UCSD-AML1 (cell line): ENCODE measurements around the gene RNF152.
"Not testable (repeated sequence)": the region's sequence is repeated elsewhere in the genome, so short reads cannot be mapped to it uniquely, and the experiment has no call there.

Experiments used
- DNase-seq: peaks from one replicate; lab custom pipeline; 2025; ENCODE audit not compliant: unreplicated experiment; lab: John Stamatoyannopoulos, UW

The RNF152 gene

DNA sequence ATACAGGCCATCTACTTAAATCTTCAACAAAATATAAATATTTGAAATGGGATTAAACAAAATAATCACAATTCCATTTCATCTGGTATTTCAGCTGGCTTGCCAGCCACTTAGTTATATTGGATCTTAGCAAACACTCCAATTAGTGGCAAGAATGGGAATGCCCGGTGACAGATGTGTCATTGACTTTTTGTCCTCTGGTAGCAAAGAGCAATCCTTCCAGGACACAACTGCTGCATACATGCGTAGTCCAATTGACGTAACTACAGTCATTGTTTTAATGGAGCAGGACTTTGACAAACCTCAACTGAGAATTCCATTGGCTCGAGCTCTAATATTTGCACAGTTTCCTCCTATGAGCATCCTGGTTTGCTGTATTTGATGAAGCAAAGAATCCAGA lies 69.9 kb downstream of the RNF152 start:
- DNase-seq = no peak

DNA sequence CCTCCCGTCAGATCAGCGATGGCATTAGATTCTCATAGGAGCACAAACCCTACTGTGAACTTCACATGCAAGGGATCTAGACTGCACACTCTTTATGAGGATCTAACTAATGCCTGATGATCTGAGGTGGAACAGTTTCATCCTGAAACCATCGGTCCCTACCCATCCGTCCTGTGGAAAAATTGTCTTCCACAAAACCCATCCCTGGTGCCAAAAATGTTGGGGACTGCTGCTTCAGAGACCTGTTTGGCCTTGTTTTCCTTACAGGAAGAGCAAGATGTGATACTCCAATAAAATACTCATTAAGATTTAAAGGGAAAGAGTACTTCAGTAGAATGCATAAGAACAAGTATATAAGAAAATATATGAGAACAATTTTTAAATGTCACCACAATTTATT lies 71.1 kb downstream of the RNF152 start:
- no peak for DNase-seq

- no peak for DNase-seq
These were observed 71.9 kb downstream of the RNF152 start for GRCh38 chr18:61820882-61821281.

GRCh38 chr18:61817086-61817485 lies 75.7 kb downstream of the RNF152 start:
- no peak for DNase-seq

GRCh38 chr18:61815885-61816470 lies 76.8 kb downstream of the RNF152 start:
- no peak for DNase-seq

DNA sequence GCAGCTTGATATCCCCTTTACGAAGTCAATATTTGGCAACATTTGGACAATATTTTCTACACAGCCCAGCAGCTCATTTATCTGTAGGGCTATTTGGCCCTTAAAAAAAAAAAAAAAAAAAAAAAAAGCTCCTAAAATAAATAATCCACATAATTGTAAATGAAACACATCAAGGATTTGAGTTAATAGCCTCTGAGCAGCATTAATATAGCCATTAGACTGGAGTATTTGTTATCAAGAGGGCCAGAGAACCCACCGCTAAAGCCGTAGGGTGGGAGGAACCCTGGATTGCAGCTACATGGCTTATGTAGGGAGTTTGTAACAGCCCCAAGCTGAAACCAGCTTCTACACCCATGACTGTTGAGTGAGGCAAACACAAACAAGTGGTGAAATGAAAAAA lies 84.5 kb downstream of the RNF152 start:
- DNase-seq = no peak

DNA sequence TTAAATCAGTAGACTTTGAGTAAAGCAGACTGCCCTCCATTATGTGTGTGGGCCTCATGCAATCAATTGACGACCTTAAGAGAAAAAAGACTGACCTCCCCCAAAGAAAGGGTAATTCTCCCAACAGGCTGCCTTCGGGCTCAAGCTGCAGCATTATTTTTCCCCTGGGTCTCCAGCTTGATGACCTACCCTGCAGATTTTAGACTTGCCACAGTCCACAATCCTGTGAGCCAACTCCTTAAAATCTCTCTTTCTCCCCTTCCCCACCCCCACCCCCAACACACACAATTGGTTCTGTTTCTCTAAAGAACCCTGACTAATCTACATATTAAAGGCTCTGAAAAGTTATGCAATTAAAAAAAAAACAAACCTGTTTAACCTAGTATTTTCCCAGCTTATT lies 89.4 kb downstream of the RNF152 start:
- no peak for DNase-seq

DNA sequence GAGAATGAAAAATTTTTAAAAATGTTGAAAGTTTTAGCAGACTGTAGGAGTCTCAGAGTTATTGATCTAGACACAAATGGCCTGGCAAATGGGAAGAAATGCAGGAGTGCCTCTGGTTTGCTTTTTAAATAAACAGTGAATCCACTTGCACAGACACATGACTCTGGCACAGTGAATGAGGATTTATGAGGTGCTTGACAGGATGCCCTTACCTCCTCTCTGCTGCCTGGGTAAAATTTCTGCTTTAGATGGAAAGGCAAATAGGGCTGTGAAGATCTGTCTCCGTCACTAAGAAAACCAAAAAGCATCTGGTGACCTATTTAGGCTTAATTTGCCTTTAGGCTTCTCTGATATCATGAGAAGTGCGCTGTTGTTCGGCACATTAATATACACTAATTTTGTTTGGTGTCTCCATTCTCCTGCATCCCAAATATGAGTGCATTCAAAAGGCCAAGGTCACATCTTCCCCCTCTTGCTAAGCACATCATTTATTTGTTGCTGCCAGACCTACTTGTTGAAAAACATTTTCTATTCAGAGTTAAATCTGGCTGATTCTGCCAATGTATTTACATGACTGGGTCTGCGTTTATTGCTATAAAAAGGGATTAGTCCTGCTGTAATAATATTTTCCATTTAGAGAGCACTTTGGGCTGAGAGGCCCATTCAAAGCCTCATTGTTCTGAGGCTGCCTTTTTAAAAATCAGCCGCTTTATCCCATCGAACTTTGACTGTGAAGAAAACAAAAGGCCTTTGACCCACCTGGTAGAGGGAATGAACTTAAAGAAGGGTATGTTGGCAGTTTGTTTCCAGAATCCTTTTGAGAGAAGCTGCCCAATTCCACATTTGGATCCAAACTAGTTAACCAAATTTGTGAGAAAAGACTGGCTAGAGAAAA lies 94.9 kb downstream of the RNF152 start:
- DNase-seq = no peak

GRCh38 chr18:61791031-61791430 lies 101.8 kb downstream of the RNF152 start:
- no peak for DNase-seq

DNA sequence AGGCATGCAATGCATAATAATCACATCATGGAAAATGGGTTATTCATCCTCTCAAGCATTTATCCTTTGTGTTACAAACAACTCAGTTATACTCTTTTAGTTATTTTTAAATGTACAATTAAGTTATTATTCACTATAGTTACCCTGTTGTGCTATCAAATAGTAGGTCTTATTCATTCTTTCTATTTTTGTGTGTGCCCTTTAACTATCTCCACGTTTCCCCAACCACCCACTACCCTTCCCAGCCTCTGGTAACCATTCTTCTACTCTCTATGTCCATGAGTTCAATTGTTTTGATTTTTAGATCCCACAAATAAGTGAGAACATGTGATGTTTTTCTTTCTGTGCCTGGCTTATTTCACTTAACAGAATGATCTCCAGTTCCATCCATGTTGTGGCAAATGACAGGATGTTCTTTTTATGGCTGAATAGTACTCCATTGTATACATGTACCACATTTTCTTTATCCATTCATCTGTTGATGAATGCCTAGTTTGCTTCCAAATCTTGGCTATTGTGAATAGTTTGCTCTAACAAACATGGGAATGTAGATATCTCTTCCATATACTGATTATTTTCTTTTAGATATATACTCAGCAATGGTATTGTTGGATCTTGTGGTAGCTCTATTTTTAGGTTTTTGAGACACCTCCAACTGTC lies 105.7 kb downstream of the RNF152 start:
- not testable (repeated sequence) for DNase-seq

DNA sequence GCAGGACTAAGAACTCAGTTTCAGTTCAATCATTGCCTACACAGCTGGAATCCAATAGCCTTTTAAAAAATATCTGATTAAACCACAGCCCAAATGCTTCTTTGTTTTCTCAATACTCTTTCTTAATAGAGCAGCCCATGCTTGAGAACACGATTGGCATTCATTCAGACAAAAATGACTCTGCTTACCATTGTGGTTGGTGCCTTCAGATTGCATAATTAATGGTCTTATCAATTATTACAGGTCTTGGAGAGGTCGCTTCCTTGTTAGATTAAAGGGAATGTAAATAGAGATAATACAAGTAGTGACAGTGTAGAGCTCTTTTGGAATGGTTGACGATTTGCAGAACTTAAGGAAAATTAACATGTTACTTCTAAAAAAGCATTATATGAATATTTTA lies 107.2 kb downstream of the RNF152 start:
- no peak for DNase-seq

DNA sequence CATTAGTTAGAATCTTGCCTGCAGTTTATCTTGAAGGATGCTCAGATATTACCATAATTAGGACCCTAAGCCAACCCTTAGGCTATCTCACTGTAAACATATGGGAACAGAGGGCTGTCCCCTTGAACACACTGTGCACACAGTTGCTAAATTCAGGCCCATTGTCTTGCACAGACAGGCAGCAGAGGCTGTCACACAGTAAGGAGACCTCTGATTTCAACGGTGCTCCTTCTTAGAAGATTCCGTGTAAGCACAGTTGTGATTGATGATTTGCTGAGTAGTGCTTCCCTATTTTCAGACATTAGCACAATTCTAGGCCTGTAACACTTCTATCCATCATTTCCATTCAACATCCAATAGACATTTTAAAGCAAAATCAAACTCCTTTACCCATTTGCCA lies 108.0 kb downstream of the RNF152 start:
- DNase-seq = no peak

GRCh38 chr18:61782545-61782944 lies 110.3 kb downstream of the RNF152 start:
- DNase-seq = no peak

DNA sequence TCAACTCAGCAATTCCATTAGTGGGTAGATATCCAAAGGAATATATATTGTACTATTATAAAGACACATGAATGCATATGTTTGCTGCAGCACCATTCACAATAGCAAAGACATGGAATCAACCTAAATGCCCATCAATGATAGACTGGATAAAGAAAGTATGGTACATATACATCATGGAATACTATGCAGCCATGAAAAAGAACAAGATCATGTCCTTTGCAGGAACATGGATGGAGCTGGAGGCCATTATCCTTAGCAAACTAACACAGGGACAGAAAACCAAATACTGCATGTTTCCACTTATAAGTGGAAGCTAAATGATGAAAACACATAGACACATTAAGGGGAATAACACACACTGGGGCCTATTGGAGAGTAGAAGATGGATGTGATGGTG lies 116.6 kb downstream of the RNF152 start:
- DNase-seq = not testable (repeated sequence)

- no peak for DNase-seq
These were observed 118.0 kb downstream of the RNF152 start for GRCh38 chr18:61774846-61775245.

- no peak for DNase-seq
These were observed 120.4 kb downstream of the RNF152 start for GRCh38 chr18:61772293-61772848.

GRCh38 chr18:61771861-61772260 lies 120.9 kb downstream of the RNF152 start:
- no peak for DNase-seq

GRCh38 chr18:61770279-61770678 lies 122.5 kb downstream of the RNF152 start:
- DNase-seq = no peak

DNA sequence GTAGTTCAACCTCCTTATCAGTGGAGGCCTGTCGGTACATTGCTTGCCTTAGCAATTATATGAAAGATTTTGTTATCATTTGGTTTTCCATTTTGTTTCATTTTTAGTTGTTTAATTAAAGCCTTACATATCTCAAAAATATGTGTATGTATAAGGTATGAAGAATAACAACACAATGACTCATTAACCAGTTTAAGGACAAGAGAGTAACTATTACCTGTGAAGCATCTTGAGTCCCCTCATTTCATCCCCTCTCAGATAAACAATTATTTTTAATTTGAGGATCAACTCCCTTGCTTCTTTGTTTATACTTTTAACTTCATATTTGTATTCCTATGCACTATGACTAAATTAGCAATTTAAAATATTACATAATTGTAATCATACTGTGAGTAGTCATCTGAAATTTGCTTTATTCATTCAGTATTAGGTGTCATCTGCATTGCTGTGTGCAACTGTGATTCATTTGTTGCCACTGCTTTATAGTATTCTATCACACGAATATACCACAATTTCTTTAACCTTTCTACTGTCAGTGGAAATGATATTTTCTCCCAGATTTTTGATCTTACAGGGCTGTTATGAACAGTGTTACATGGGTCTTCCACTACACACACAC lies 126.4 kb downstream of the RNF152 start:
- no peak for DNase-seq

DNA sequence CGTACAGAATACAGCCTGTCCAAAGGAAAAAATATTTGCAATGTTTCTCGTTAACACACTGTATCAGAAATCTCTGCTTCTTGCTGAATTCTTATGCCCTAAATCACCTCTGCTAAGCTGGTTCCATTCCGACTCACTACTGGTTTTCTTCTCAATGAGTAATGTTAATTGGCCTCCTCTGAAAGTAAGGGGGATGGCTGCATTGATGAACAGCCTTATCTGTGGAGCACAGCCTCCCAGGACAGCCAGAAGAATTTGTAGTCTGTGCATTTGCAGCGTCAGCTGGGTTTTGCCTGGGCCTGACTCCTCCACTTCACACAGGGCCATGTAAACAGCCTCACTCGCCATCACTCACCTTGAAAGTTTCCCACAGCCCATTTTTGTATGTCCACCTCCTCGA lies 127.7 kb downstream of the RNF152 start:
- DNase-seq = no peak

- no peak for DNase-seq
These were observed 128.4 kb downstream of the RNF152 start for GRCh38 chr18:61764381-61764780.
